GM18867 (cell line): Measurements from ENCODE around the gene ABCC8.

ENCODE experiments used
- ATAC-seq: cut with Tn5 transposase; IDR thresholded peaks from one replicate; pipeline ENCODE4 v1.9.1; 2021; ENCODE audit warnings: mild to moderate bottlenecking, moderate library complexity; ENCODE audit not compliant: unreplicated experiment

ABCC8 gene

DNA sequence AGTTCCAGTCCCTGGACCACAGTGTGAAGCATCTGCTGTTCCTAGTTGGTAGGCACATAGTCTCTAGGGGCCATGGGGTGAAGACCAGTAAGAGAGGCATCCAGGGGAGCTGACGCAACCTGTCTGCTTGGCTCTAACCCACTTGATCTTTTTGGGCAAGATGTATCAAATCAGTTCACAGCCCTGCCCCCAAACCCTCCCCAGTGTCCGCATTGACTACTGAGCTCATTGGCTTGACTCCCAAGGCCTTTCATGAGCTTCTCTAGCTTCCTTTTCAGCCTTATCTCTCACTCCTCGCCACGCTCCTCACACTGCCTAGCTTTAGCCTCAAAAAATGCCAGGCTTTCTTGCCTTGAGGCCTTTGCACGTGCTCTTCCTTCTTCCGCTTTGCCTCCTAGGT lies 29.7 kb upstream of the ABCC8 start:
- no peak for ATAC-seq

DNA sequence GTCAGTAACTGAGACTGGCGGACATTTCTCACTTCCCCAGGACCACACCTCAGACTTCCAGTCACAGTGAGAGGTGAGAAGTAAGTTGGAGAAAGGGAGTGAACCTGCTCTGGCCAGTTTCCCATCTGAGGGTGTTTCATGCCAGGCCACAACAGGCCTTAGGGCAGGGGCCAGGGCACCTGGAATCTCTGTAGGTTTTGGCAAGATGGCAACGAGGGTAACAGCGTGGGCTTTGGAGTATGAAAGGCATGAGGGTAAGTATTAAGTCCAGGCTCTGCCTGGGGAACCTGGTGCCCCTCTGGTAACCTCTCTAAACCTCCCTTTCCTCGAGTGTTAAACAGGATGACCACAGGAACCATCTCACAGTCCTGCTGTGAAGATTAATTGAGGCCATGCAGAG lies 28.5 kb upstream of the ABCC8 start:
- no peak for ATAC-seq

DNA sequence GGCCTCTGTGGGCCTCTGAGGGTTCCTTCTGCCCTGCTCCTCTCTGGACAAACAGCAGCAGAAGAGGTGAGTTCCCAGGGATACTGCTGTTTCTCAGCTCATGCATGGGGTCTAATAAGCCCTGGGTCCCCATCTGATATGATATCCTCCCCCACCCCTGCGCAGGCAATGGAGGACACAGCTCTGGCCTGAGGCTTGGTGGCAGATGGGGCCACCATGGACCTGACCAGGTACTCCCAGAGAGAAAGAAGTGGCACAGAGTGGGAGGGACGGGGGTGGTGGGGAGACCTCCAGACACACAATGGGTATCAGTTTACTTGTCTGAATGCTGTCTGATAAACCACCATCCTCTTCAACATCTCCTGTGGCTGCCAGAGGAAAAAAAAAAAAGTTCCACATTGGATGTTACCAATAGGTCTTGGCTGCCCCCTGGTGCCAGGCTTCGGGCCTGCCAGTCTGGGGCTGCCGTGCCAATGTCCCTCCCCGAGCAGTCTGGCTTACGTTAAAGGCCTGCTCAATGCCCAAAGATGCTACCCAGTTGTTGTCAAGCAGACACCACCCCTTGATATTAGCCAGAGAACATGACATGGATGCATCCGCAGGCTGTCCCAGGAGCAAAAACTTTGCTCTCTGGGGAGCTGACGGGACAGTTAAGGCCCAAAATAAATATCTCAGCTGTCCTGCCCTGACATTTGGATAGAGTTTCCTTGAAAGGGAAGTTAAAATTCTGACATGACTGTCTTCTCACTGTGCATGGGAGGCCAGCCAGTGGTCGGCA lies 27.9 kb upstream of the ABCC8 start:
- ATAC-seq = peak; percentile 65

DNA sequence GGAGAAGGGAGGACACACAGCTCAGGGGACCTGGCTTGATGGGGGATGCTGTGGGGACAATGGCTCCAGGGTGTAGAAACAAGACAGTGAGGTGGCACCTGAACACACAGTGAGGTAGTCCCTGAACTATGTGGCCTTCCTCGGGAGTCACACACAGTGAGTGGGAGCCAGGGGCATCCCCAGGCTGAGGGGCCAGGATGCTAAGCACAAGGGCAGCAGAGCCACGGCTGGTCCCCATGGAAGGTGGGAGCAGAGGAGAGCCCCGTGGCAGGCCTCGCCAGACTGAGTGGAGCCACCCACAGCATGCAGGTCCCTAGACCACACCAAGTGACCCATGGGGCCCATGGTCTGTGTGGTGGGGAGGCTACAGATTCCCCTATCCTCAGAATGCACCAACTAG lies 26.0 kb upstream of the ABCC8 start:
- ATAC-seq = no peak

DNA sequence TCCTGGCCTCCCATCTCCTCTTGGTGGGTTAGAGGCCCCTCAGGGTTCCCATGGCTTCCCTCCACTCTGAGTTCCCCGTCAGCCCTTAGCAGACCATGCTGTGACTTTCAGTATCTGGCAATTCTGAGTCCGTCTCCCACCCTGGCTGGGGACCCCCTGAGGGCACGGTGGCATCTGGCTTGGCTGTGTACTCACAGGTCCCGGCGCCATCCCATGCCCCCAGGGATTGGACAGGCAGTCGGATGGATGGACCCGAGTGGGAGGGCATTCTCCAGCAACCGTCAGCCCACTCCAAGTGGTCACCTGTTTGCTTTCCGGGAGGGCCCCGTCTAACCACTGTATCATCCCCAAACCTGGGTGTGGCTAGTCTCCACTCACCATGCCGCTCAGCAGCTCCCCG lies 24.0 kb upstream of the ABCC8 start:
- no peak for ATAC-seq

DNA sequence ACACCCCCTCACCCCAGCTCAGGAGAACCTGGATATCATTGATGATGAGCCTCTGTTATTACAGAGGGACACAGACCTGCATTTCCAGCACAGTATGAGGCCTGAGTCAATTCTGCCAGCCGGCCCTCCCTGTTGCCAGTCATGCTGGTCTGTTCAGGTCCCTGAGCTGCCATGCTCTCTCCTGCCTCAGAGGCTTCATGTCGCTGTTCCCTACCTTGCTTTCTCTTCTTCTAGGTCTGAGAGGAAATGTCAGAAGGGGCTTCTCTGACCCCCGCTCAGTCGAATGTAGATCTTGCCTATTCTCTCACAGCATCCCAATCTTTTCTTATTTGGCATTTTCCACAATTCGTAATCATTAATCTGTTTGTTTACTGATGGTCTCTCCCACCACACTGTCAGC lies 21.8 kb upstream of the ABCC8 start:
- peak; percentile 74 for ATAC-seq

DNA sequence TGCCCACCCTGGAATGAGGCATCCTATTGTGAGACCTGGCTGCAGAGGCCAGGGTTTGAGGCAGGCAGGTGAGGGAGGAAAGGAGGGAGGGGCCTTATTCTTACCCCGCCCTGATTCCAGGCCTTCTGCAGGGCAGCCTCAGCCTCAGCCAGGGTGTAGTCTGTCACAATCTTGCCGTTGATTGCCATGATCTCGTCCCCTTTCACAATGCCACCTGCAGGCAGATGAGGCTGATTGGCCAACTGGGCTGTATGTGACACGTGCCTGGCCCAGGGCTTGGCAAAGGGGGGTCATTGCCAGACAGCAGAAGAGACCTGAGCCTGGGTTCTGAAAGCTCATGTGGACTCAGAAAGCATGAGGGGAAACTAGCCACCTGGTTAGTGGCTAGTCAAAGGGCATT lies 21.4 kb upstream of the ABCC8 start:
- no peak for ATAC-seq

DNA sequence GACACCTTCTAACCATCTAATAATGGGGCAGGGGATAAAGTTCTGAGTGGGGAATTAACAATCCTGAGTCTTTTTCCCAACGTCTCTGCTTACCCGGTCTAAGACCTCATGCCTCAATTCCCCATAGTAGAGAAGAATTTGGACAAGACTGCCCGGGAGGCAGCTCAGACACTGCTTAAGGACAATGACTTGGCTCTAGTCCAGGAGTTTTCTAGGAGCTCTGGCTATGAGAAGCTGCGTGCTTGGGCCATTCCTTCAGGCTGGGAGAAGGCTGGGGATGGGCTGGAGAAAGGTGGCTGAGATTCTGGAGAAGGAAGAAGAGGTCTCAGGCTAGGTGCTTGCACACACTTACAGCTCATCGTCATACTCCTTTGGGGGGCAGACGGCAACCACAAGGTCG lies 19.8 kb upstream of the ABCC8 start:
- no peak for ATAC-seq

DNA sequence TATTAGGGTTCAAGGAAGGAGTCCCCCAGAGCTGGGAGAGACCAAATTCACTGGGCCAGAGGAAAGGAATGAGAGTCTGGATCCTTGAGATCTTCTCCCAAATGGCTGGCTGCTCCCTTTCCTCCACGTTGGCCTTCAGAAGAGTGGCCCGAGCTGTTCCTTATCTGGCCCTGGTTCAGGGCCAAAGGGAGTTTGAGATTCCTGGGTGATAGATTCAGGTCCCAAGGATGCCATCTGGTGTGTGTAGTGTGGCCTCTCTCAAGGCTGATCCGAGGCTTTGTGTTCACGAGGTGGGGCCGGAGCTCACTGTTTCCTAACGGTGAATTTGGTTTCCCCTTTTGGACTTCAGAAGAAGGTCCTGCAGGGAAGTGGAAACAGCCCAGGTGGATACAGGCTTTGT lies 17.4 kb upstream of the ABCC8 start:
- no peak for ATAC-seq

DNA sequence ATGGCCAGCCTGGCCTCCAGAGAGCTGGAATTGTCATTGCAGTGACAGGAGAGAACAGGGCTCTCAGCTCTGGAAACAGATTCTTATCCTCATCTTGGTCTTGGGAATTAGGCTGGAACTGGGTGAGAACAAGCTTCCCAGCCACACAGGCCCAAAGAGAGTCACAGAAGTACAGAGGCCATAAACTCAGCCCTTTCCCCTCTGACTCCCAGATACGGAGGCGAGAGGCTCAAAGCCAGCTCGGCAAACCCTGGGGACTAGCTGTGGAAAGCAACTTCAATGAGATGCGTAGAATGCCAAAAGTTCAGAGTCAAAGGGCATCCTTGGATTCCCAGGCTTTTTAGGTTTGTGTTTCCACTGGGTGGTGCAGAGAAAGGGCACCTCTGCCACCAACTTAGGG lies 14.3 kb upstream of the ABCC8 start:
- no peak for ATAC-seq

DNA sequence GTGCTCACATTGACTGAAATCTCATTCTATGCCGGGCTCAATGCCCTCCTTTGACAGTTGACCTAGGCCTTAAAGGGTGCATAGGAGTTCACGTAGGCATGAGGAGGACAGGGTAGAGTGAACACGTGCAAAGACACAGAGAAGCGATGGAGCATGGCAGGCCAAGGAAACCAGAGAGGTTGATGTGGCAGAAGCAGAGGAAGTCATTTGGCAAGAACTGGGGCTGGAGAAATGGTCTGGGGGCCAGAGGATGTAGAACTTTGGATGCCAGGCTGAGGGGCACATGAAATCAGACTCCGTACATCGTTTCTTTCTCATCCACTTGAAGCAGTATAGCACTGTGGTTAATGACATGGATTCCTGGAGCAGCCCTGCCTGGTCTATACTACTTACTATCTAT lies 13.6 kb upstream of the ABCC8 start:
- no peak for ATAC-seq

DNA sequence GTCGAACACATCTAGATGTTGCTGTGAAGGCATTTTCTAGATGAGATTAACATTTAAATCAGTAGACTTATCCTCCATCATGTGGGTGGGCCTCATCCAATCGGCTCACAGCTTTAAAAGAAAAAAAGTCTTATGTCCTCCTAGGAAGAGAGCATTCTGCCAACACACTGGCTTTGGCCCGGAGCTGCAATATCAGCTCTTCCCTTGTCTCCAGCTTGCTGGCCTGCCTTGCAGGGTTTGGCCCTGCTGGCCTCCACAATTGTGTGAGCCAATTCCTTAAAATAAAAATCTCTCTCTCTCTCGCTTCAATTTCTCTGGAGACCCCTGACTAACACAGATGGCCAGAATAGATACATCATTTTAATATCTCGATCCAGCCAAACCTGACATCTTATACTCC lies 13.1 kb upstream of the ABCC8 start:
- ATAC-seq = no peak

DNA sequence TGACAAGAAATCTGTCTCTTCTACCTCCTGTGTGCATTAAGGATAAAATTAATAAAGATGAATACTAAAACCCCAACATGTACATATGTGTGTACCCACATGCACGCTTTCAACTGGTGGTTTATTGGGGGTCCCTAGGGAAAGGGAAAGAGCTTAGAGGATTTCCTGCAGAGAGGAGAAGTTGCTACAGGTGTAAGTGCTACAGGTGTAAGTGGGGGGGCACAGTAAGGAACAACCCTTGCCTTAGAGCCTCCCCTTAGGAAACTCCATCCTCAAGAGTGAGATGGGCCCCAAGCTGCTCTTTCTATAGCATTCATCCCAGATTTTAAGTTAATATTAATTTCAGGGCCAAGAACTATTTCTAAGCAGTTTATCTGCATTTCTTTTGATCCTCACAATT lies 11.9 kb upstream of the ABCC8 start:
- no peak for ATAC-seq

DNA sequence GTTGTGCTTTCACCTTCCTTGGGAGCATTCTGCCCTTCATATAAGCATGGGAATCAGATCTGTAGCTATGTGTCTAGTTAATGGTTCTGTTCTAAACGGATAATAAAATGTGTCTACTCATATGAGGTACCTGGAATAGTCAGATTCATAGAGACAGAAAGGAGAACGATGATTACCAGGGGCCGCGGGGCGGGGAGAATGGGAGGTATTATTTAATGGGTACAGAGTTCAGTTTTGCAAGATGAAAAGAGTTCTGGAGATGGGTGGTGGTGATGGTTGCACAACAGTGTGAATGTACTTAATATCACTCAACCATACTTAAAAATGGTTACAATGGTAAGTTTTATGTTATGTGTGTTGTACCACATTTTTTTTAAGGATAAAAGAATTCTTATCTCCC lies 10.0 kb upstream of the ABCC8 start:
- ATAC-seq = no peak

DNA sequence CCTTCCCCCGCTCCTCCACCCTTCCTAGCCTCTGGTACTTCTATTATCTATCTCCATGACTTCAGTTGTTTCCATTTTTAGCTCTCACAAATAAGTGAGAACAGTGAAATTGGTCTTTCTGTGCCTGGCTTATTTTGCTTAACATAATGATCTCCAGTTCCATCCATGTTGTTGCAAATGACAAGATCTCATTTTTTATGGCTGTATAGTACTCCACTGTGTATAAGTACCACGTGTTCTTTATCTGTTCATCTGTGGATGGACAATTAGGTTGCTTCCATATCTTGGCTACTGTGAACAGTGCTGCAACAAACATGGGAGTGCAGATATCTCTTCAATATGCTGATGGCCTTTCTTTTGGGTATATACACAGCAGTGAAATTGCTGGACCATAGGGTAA lies 6.9 kb upstream of the ABCC8 start:
- no peak for ATAC-seq

DNA sequence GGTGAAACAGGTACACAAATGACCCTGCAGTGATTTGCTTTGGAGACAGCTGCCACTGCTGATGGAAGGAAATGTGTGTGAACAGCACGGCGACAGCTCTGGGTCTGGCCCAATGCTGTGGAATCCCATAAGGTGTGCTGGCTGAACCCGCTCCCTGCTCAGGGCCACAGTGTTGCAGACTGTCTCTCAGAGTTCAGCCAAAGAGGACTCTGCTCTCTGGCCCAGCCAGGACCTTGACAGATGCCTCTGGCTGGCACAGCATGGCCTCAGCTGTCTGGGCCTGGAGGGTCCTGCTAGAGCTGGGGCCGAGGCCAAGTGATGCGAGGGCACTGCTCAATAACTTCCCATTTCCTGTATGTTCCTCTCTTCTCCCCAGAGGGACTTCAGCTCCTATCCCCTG lies 5.3 kb upstream of the ABCC8 start:
- ATAC-seq = no peak

DNA sequence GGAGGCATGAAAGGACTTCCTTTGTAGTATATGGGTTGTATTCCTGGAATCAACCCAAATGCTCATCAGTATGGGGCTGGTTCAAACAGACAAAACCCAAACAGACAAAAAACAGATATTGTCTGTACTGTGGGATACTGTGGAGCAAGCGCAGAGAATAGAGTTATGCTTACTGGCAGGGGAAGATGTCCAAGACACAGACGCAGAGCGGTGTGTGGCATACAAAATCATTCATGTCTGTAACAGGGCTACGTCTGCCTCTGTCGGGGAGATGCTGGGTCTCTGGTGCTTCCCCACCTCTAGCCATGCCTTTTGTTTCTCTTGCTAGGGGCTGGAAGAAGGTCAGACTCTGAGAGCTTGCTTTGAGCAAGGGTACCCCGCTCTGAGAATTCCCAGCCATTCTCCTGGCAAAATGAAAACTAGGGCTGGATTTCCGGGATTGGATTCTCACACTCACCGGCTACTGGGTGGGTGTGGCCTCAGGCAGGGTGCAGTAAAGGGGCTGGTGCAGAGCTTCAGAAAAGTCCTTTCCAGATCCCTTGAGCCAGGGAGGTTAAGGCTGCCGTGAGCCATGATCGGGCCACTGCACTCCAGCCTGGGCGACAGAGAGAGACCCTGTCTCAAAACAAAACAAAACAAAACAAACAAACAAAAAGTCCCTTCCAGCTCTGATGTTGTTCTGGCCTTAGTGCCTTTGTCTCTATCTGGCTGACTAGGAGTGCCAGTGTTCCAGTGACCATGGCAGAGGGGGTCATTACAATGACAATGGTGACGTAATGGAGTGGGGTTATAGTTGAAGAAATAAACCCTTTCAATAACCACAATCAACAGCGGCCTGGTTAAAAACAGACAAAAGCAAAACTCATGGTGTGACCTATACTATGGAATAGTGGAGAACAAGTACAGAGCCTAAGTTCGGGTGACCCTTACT lies 2.9 kb upstream of the ABCC8 start:
- ATAC-seq = no peak

DNA sequence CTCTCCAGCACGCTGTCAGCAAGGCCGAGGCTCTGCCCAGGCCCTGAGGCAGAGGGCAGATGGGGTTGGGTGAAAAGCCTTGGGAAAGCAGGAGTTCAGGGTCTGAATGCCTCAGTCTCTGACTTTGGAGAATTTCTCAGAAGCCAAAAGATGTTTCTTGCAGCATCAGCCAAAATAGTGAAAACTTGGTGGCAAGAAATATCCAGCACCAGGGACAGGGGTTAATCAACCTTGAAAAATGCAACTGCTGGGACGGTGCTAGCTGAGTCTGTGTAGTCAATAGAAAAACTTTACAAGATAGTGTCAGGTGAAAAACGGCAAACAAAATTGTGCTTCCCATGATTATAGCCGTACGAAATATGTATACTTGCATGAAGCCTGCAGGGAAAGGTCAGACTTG lies 1.4 kb upstream of the ABCC8 start:
- no peak for ATAC-seq

DNA sequence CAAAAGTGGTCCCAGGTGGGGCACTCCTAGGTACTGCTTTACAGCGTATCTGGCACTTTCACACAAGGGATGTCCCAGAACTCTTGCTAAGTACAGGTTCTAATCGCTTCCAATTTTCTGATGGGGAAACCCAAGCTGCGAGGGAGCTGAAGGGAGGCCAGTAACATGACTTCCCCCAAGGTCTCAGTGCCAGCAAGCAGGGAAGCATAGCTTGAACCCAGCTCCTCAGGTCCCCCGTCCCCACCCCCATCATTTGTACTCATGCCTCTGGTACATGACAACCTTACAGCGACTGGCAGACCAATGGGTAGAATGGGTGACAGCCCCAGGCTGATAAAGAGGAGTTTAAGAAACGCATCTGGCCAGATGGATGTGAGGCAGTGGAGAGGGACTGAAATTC lies 716 bp upstream of the ABCC8 start:
- no peak for ATAC-seq

DNA sequence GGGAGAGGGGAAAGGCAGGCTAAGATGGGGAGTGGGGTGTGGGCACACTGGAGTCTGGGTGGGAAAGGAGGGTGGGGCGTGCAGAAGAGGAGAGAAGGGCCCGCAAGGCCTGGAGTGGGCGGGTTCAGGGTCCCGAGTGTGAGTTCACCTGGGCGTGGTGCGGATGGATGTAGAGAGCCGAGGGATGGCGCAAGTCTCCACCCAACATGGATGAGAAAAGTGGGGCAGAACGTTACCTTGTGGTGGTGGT lies 364 bp upstream of the ABCC8 start:
- ATAC-seq = no peak

DNA sequence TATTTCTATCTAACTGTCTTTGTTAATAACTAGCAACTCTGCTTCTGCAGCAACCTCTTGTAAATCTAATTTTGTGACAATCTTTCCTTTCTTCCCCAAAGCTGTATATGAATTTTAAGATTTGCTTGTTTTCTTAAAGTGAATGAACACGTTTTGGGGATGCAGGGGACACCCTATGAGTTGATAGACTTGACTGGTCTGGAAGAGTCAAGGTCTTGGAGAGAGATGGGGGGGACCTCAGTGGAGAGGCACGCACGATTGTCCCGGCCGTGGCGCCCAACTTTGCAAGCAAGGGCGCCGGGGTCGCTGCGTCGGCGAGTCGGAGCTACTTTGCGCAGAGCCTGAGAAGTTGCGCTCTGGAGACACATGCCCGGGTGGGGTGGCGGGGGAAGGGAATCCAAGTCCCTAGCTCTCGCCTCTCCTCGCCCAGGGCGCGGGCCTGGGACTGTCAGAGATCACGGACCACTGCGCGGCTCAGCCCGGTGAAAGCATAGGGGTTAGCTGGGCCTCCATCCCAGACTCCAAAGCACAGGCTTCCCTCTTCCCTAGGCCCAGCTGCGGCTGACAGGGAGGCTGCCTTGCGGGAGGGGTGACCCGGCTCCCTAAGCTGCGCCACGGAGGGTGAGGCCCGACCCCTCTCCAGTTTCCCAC lies 854 bp downstream of the ABCC8 start:
- ATAC-seq = no peak

DNA sequence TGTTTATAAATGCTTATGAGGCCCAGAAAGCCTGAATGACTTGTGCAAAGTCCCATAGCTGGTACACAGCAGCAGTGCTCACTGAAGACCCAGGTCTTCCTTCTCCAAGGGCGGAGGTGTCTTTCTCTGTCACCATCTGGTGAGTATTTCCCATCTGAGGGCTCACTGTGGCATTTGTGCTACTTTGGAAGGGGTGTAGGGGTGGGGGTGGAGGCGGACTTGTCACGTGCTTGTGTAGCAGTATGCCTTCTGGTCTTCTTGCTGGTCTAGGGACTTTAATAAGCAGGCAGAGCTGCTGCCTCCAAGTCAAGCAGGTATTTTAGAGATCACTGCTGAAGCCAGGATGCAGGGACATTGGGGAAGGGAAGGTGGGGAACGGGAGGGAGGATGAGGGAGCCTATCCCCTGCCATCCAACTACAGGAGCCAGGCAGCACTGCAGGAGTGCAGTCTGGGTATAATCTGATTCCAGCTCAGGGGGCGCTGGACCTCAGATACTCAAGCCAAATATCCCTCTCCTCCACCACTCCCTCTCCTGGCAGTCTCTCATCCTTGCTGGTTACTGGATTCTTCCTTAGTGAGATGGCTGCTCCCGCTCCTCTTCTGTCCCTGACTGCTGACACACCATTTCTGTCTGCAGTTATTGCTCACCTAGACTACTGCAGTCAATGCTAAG lies 3.4 kb downstream of the ABCC8 start:
- ATAC-seq = no peak
